AG09309 (cell line): ENCODE data around the gene OR4K1.

Experiments used
- DNase-seq: peaks from one replicate; pipeline ENCODE4 v3.0.0-alpha.2; 2010; ENCODE audit warnings: low read depth
- H3K4me3 ChIP-seq: 2 replicates; pipeline ENCODE4 v1.5.1; 2011; ENCODE audit warnings: mild to moderate bottlenecking, low read depth, low read length, moderate library complexity; ENCODE audit not compliant: control insufficient read depth
- TF ChIP-seq, protein P1 (sequence below): IDR thresholded peaks from 2 replicates; pipeline ENCODE4 v1.5.1; 2011; ENCODE audit warnings: mild to moderate bottlenecking, low read depth, low read length, inconsistent platforms; ENCODE audit not compliant: insufficient read depth, control insufficient read depth; ENCODE audit errors: missing control alignments

OR4K1 gene

GRCh38 chr14:19930617-19931016 lies at the start of gene OR4K1:
Gene OR4K1 (plus strand): TSS chr14:19930917. CDS start chr14:19935667, 4,750 bp downstream.
- TF ChIP-seq, protein P1, sequence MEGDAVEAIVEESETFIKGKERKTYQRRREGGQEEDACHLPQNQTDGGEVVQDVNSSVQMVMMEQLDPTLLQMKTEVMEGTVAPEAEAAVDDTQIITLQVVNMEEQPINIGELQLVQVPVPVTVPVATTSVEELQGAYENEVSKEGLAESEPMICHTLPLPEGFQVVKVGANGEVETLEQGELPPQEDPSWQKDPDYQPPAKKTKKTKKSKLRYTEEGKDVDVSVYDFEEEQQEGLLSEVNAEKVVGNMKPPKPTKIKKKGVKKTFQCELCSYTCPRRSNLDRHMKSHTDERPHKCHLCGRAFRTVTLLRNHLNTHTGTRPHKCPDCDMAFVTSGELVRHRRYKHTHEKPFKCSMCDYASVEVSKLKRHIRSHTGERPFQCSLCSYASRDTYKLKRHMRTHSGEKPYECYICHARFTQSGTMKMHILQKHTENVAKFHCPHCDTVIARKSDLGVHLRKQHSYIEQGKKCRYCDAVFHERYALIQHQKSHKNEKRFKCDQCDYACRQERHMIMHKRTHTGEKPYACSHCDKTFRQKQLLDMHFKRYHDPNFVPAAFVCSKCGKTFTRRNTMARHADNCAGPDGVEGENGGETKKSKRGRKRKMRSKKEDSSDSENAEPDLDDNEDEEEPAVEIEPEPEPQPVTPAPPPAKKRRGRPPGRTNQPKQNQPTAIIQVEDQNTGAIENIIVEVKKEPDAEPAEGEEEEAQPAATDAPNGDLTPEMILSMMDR = no peak
- no peak within 1 kb of the TSS for H3K4me3 ChIP-seq
- no peak for DNase-seq

GRCh38 chr14:19895282-19895681 lies 35.4 kb upstream of the OR4K1 start:
- DNase-seq = no peak
- H3K4me3 ChIP-seq = no peak overlapping the region
- TF ChIP-seq, protein P1 = no peak

GRCh38 chr14:19900999-19901398 lies 29.7 kb upstream of the OR4K1 start:
- no peak for DNase-seq
- no peak overlapping the region for H3K4me3 ChIP-seq
- TF ChIP-seq, protein P1 = no peak

DNA sequence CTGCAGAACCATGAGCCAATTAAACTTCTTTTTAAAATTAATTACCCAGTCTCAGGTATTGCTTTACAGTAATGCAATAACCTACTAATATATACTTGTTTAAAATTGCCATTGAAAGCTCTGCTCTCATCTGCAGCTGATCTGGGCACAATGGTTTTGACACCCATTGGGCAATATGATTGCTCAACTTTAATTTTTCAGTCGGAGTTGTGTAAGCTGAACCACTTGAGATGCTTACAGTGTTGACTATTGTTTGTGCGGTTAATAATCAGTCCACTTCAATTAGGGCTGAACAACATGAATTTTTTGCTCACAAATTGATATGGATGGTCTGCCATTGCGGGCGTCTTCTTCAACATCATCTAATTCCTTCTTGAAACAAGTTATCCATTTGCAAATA lies 28.3 kb upstream of the OR4K1 start:
- TF ChIP-seq, protein P1 = no peak
- H3K4me3 ChIP-seq = no peak overlapping the region
- DNase-seq = no peak

- H3K4me3 ChIP-seq = no peak overlapping the region
- no peak for DNase-seq
- TF ChIP-seq, protein P1 = no peak
Observed at GRCh38 chr14:19906665-19907064, 24.1 kb upstream of the OR4K1 start.

- TF ChIP-seq, protein P1 = no peak
- H3K4me3 ChIP-seq = no peak overlapping the region
- no peak for DNase-seq
Observed at GRCh38 chr14:19911114-19911513, 19.6 kb upstream of the OR4K1 start.

DNA sequence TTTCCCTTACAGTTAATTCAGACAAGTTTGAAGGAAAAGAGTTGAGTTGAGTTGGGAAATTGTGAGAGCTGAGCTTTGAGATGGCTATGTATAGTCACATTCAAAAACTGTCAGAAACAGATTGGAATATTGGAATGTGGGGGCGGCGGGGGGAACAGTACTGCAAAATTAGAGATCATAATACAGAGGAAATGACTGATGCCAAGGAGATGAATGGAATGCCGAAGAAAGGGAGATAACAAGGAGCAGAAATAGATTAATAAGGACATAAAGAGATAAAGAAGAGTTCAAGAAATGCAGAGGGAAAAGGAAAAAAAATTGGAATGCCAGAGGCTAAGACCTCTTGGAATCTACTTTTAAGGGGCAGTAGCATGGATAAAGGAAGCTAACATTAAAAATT lies 13.5 kb upstream of the OR4K1 start:
- H3K4me3 ChIP-seq = no peak overlapping the region
- no peak for DNase-seq
- TF ChIP-seq, protein P1 = no peak
